NCI-H146 treated with DMSO at 0.1 percent for 48 hours (cell line): ENCODE measurements around the gene BTRC.

Experiments used
- DNase-seq: peaks from one replicate; lab custom pipeline; 2025; ENCODE audit not compliant: unreplicated experiment; lab: John Stamatoyannopoulos, UW

BTRC gene

DNA sequence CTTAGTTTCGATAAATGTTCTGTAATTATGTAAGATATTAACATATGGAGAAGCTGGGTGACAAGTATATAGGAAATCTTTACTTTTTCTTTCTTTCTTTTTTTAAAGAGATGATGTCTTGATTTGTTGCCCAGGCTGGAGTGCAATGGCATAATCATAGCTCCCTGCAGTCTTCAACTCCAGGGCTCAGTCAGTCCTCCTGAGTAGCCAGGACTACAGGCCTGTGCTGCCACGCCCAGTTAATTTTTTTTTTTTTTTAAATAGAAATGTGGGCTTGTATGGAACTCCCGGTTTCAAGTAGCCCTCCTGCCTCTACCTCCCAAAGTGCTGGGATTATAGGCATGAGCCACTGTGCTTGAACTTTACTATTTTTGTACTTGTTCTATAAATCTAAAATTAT is 122.4 kb downstream of the BTRC start:
- DNase-seq: no peak

- DNase-seq: no peak
Measured at GRCh38 chr10:101478956-101479355, 125.0 kb downstream of the BTRC start.

GRCh38 chr10:101481256-101481655 is 127.3 kb downstream of the BTRC start:
- no peak for DNase-seq

DNA sequence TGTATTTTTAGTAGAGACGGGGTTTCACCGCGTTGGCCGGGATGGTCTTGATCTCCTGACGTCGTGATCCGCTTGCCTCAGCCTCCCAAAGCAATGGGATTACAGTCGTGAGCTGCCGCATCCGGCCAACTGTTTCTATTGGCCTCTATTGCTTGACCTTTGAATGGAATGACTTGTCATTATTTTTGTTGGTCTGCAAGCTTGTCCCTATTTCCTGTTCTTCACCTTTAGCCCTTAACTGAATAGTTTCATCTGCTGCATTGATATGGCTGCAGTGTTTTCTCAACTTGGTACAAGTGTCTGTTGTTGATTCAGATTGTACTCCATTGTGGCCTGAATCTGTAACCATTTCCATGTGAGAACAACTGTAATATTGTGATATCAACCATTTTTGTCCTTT is 128.6 kb downstream of the BTRC start:
- no peak for DNase-seq

- no peak for DNase-seq
Measured at GRCh38 chr10:101484175-101484745, 130.3 kb downstream of the BTRC start.

- DNase-seq: no peak
Measured at GRCh38 chr10:101485207-101485606, 131.2 kb downstream of the BTRC start.

- peak; percentile 38 for DNase-seq
Measured at GRCh38 chr10:101485681-101486554, 132.0 kb downstream of the BTRC start.

GRCh38 chr10:101487399-101487798 is 133.4 kb downstream of the BTRC start:
- DNase-seq: no peak

GRCh38 chr10:101489355-101489754 is 135.4 kb downstream of the BTRC start:
- DNase-seq: peak; percentile 61

- DNase-seq: no peak
Measured at GRCh38 chr10:101490026-101490425, 136.1 kb downstream of the BTRC start.

GRCh38 chr10:101492205-101492604 is 138.2 kb downstream of the BTRC start:
- DNase-seq: peak; percentile 24

DNA sequence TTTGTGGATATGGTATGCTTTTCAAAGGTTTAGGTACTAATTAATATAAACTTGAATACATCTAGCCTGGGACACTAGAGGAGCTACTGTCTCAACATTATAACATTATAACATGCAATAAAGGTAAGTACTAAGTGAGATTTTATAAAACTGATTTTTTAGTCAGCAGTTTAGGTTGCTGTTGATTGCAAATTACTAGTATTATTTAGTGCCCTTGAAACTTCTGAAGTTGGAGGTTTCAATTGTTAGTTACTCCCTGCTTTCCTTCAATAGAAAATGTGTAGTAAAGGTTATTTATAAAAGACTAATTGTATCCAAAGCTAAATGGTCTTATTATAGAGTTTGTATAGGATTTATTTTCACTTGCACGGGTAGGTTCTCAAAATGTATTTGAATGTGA is 138.8 kb downstream of the BTRC start:
- no peak for DNase-seq

DNA sequence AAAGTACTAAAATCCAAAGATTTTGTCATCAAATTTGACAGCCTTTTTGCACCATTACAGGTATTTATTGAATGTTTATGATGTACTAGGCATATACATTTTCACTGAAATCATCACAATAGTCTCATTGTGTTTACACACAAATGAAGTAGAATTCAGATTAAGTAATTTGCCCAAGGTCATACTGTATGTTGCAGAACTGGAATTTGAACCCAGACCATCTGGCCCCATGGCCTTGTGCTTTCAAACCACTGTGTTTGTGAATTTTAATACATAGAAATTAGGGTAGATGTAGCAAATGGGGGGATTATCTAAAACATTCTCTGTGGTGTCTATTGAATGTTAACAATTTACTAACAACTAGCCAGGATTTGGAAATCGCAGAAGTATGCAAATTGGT is 139.3 kb downstream of the BTRC start:
- no peak for DNase-seq

- no peak for DNase-seq
Measured at GRCh38 chr10:101493782-101494281, 139.9 kb downstream of the BTRC start.

DNA sequence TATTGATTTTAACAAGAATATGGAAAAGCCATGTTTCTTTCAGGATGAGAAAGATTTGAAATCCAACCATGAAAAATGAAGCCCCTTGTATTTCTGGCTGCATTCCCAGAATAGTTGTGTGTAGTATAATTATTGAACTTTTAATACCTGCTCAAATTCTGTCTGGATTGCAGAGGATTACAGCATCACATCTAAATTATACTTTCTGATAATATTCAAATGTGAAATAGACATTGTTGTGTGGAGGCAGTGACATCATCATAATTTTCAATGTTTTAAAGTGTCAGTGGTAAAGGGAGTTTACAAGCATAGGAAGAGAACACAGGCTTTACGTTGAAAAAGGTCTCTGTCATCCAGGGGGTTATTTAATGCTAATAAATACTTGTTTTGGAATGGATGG is 140.7 kb downstream of the BTRC start:
- DNase-seq: no peak

DNA sequence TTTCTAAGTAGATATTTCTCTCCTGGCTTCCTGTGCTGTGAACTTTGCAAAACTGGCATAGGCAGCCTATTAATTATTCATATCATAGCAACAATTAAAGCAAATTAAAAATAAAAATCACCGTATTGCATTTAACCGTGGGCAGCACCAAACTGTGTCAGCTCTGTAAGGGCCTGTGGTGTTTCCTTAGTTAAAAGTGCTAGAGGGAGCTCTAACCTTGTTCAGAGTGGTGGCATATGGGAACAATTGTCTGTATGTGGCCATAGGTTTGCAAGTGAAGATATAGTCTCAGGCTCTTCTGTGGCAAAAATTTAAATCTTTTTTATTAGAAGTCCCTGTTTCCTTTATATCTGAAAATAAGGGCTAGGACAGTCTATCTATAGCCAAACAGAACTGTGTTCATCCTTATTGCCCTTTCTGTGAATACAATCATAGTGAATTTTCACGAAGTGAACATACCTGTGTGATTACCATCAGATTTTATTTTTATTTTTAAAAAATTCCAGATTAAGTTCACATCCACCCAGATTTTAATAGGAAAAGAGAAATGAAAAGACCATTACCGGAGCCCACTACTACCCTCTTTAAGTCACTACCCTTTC is 141.5 kb downstream of the BTRC start:
- DNase-seq: peak; percentile 51

DNA sequence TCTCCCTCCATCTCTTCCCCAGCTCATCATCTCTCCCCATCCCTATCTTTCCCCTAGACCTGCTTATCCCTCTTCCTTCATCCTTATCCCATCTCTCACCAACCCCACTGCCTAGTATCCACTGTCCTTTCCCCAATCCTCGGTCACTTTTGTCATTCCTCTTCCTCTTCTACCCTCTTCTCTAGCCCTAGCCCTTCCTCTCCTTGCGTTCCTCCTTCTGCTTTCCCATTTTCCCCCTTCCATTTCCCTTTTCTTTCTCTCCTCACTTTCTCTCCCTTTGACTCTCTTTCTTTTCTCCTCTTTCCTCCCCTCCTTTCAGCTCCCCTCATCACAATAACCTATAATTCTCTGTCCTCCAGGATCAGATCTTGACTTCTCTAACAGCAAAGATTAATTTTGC is 150.5 kb downstream of the BTRC start:
- DNase-seq: no peak

DNA sequence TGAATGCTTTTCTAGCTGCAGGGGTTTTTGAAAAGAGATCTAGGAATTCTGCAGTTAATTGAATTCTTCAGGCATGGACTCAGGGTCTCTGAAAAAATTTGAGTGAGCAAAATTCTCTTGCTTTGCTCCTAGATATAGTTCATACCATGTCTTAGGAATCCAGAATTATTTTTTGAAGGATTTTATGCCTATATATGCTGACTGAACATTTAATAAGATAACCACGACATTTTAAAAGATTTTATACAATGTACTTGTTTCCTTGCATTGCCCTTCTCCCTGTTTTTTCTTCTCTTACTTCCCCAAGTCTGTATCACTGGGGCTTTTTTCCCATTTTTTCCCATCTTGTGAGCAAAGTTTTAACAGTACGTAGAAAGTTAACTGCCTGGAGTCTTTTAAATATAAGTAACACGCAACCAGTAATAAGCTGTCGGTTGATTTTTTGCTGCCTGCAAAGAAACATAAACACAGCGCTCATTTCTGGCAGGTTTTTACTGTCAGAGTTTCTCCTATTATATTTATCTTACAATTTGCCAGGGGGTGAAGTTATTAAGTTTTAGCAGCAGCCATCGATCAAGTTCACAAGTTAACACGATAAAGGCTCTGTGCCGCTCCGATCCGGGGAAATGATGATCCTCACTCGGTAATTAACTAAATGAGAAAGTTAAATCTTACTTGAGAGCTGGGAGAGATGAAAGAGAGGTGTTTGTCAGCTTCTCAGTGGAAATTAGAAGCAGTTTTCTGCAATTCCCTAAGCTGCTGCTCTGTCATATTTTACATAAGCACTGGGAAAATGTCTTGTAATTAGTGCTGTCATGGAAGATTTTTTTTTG is 153.1 kb downstream of the BTRC start:
- no peak for DNase-seq

DNA sequence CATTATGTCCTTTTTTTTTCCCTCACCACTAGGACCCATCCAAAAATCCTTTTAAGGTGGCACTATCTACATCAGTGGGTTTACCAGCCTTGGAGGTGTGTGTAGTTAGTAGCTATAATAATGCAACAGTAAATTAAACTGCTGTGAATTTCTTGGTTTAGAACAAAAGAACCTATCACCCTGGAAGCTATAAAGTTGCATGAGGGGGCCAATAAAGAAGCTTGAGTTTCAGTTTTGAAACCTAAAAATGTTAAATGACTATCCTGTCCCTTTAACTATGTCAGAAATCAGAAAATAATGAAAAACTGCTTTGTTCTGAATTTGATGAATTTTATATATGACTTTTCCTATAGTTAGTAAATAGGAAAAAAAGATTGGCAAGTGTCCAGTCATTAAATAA is 153.9 kb downstream of the BTRC start:
- no peak for DNase-seq

DNA sequence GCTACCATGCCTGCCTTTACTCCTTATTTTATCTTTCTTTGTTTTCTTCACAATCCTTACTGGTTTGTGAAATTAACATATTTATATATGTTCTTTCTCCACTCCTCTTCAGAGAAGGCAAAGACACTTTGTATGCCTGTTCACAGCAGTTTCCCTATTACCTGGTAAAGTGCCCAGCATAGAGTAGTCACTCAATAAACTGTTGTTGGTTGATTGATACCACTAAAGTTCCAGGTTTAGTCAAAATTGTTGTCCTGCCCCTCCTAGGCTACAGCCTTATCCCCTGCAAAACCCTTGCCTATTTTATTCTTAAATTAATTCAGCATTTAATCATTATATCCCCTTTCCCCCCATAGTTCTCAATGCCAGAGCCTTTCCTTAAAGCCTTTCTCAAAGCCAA is 158.0 kb downstream of the BTRC start:
- DNase-seq: no peak

DNA sequence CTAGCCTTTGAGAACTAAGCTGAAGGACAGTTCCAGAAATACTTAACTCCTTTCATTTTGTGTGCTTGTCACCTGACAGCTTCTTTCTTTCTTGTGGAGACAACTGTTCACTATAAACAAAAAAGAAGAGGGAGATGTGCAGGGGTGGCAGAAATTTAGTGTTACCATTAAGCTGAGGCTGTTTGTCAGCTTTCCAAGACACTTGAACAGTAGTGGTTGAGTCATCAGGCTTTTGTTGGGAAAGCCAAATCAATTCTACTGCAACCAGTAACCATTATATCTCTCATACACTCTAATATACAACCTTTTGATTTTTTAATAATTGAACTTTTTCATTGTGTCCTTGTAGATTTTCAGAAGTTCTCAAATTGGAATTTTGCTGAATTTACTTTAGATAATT is 158.8 kb downstream of the BTRC start:
- no peak for DNase-seq
